Neutrophil (primary cell): Measurements from ENCODE around the gene CABP1.

Source experiments
- H3K27ac ChIP-seq: fragments of 200-600 bp; sonication (generic); 2 replicates; pipeline ENCODE4 v1.5.1; 2016; ENCODE audit warnings: mild to moderate bottlenecking, moderate library complexity
- H3K27me3 ChIP-seq: fragments of 200-600 bp; sonication (generic); 2 replicates; pipeline ENCODE4 v1.6.0; 2016; ENCODE audit warnings: mild to moderate bottlenecking
- H3K36me3 ChIP-seq: fragments of 200-600 bp; sonication (generic); 2 replicates; pipeline ENCODE4 v1.5.1; 2017
- H3K4me1 ChIP-seq, 2 experiments: fragments of 200-600 bp in 1 of 2; sonication (generic) in 1 of 2; 1 replicate in 1 of 2; 2 replicates in 1 of 2; pipeline versions ENCODE4 v1.5.1 to v1.6.1; 2013 to 2016; ENCODE audit warnings: low read depth in 1 of 2, low read length in 1 of 2, mild to moderate bottlenecking in 1 of 2, moderate library complexity in 1 of 2; ENCODE audit not compliant: control insufficient read depth in 1 of 2, insufficient read depth in 1 of 2
- H3K4me3 ChIP-seq, 2 experiments: fragments of 200-600 bp in 1 of 2; sonication (generic) in 1 of 2; 1 replicate in 1 of 2; 2 replicates in 1 of 2; pipeline ENCODE4 v1.5.1; 2013 to 2016; ENCODE audit warnings: low read depth in 1 of 2, low read length in 1 of 2, mild to moderate bottlenecking in 1 of 2, moderate library complexity in 1 of 2
- H3K9me3 ChIP-seq: fragments of 200-600 bp; sonication (generic); 2 replicates; pipeline ENCODE4 v1.5.1; 2016
- CTCF ChIP-seq: fragments of 200-600 bp; sonication (generic); IDR thresholded peaks from 2 replicates; pipeline ENCODE4 v1.5.1; 2016; ENCODE audit warnings: antibody characterized with exemption

CABP1 gene

GRCh38 chr12:120652656-120653435 lies 12.4 kb downstream of the CABP1 start:
- no peak for TF ChIP-seq CTCF
- Histone ChIP-seq H3K27me3 (peaks cover 54% of the 10 kb centered on the region), H3K4me1 (peaks cover 9 to 11% of the 10 kb centered on the region in 2 experiments), H3K4me3 (no peak overlapping the region), H3K36me3 (no peaks in the 10 kb centered on the region), H3K9me3 (no peaks in the 10 kb centered on the region), H3K27ac (no peak overlapping the region)

- Histone ChIP-seq H3K4me1 (peaks cover 9 to 11% of the 10 kb centered on the region in 2 experiments), H3K4me3 (no peak overlapping the region), H3K27me3 (peaks cover 46% of the 10 kb centered on the region), H3K27ac (no peak overlapping the region), H3K9me3 (no peaks in the 10 kb centered on the region), H3K36me3 (no peaks in the 10 kb centered on the region)
- TF ChIP-seq CTCF, result no peak
Observed at GRCh38 chr12:120653611-120654010, 13.2 kb downstream of the CABP1 start.

GRCh38 chr12:120654656-120655055 lies 14.2 kb downstream of the CABP1 start:
- Histone ChIP-seq H3K9me3 (no peaks in the 10 kb centered on the region), H3K4me1 (peaks cover 2% of the 10 kb centered on the region in 2 experiments), H3K27me3 (peaks cover 41% of the 10 kb centered on the region), H3K27ac (no peak overlapping the region), H3K36me3 (no peaks in the 10 kb centered on the region), H3K4me3 (no peak overlapping the region)
- no peak for TF ChIP-seq CTCF

GRCh38 chr12:120656008-120656407 lies 15.6 kb downstream of the CABP1 start:
- Histone ChIP-seq H3K4me1 (no peaks in the 10 kb centered on the region), H3K9me3 (no peaks in the 10 kb centered on the region), H3K27ac (no peak overlapping the region), H3K27me3 (peaks cover 27% of the 10 kb centered on the region), H3K4me3 (no peak overlapping the region), H3K36me3 (no peaks in the 10 kb centered on the region)
- TF ChIP-seq CTCF, result no peak

GRCh38 chr12:120658286-120659150 lies 18.1 kb downstream of the CABP1 start:
- H3K27me3 ChIP-seq, result peaks cover 5% of the 10 kb centered on the region
- H3K36me3 ChIP-seq, result no peaks in the 10 kb centered on the region
- H3K27ac ChIP-seq, result no peak overlapping the region
- TF ChIP-seq CTCF, result no peak
- H3K4me3 ChIP-seq, result no peak overlapping the region
- no peaks in the 10 kb centered on the region for H3K9me3 ChIP-seq
- no peaks in the 10 kb centered on the region for H3K4me1 ChIP-seq
